ENCODE measurements around the gene VAV2. TPM values are rescaled to one million over a fixed set of nuclear protein-coding genes. Genes with fewer than 3 reads are reported as not detected.
"Not testable (repeated sequence)": the region's sequence is repeated elsewhere in the genome, so short reads cannot be mapped to it uniquely, and the experiment has no call there.

The VAV2 gene
- total RNA-seq, 2 experiments from 2014 or later, result 11.0 to 27.8 TPM

DNA sequence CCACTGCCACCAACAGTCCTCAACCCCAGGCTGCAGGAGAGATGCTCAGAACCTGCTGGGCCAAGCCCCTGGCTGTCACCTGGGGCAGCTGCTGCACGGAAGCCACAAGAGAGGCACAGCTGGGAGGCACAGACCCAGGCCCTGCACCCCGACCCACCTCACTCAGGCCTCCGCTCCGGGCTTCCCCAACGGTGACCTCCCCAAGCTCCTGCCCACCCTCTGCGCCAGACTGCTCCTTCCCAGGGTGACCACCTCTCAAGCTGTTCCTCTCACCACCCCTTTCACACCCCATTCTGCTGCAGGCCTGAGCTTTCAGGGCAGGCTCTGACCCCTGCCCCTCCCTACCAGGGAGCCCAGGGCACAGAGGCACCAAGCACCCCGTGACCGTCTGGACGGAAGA, 33.0 kb downstream of the VAV2 start:
- H3K9me3 ChIP-seq (ENCODE audit: low read length), result no peaks in the 10 kb centered on the region
- ChIA-PET CTCF (ENCODE audit: unreplicated experiment) (interaction anchor here (0.5 to 2.4 kb wide), 2 partner anchors 14 to 924 kb away, joined by 3 to 6 read pairs; no protein-coding TSS in a partner anchor), POLR2A (interaction anchor here (1.0 kb wide), 1 partner anchor 12 kb away, joined by 4 read pairs; no protein-coding TSS in a partner anchor)
- H3K4me1 ChIP-seq (ENCODE audit: insufficient read depth, low read length, poor library complexity, severe bottlenecking), result peaks cover 79% of the 10 kb centered on the region
- no peak for TF ChIP-seq EZH2phosphoT487 (IDR thresholded peaks at IDR 0.05; ENCODE audit: borderline replicate concordance, low read depth, low read length)
- TF ChIP-seq, protein P1, sequence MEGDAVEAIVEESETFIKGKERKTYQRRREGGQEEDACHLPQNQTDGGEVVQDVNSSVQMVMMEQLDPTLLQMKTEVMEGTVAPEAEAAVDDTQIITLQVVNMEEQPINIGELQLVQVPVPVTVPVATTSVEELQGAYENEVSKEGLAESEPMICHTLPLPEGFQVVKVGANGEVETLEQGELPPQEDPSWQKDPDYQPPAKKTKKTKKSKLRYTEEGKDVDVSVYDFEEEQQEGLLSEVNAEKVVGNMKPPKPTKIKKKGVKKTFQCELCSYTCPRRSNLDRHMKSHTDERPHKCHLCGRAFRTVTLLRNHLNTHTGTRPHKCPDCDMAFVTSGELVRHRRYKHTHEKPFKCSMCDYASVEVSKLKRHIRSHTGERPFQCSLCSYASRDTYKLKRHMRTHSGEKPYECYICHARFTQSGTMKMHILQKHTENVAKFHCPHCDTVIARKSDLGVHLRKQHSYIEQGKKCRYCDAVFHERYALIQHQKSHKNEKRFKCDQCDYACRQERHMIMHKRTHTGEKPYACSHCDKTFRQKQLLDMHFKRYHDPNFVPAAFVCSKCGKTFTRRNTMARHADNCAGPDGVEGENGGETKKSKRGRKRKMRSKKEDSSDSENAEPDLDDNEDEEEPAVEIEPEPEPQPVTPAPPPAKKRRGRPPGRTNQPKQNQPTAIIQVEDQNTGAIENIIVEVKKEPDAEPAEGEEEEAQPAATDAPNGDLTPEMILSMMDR (conservative IDR thresholded peaks at IDR 0.05; ENCODE audit: low read length), result no peak
- peak overlapping the region; percentile 60 for H3K4me3 ChIP-seq (ENCODE audit: low read depth, low read length, poor library complexity, severe bottlenecking)
- no peak overlapping the region for H2AFZ ChIP-seq (ENCODE audit: low read length)
- H3K4me2 ChIP-seq (ENCODE audit: low read length), result peak overlapping the region; percentile 73
- no peaks in the 10 kb centered on the region for H3K36me3 ChIP-seq (ENCODE audit: insufficient read depth, low read length)
- peak; percentile 43 for DNase-seq (ENCODE audit: low spot score)
- BruUV-seq (replicated peaks), result no TSS peak
- peak overlapping the region; percentile 84 for H3K27ac ChIP-seq (ENCODE audit: low read depth, low read length, poor library complexity, severe bottlenecking)
- H3K9me2 ChIP-seq (ENCODE audit: insufficient read depth, low read length), result no peaks in the 10 kb centered on the region
- no peaks in the 10 kb centered on the region for H4K20me1 ChIP-seq (ENCODE audit: insufficient read depth, low read length)
- H3K79me2 ChIP-seq (ENCODE audit: insufficient read depth, low read depth, low read length), result peaks cover 29% of the 10 kb centered on the region; the same call in 1 of the 2 replicates
- intact Hi-C loops (cut with micrococcal nuclease; ENCODE audit: unreplicated experiment), result no loop called here

DNA sequence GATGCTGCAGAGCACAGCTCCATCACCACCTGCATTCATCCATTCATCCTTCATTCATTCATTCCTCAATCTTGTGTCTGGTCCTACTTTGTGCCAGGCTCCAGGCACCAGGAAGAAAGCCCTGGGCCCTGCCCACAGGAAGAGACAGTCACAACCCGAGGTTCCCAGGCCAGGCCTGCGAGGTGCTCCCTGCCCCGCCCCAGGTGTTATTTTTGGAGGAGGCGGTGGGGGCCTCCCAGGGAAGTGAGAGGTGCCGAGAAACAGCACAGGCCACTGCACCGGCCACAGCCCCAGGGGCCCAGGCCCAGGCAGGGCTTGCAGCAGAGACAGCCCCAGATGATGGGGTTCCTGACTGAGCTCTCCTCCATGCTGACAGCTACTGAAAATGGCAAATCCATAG, 33.4 kb downstream of the VAV2 start:
- peak; percentile 60 for DNase-seq (ENCODE audit: low spot score)
- TF ChIP-seq EZH2phosphoT487 (IDR thresholded peaks at IDR 0.05; ENCODE audit: borderline replicate concordance, low read depth, low read length), result no peak
- TF ChIP-seq, protein P1 (conservative IDR thresholded peaks at IDR 0.05; ENCODE audit: low read length), result no peak
- Histone ChIP-seq H3K4me1 (ENCODE audit: insufficient read depth, low read length, poor library complexity, severe bottlenecking) (peaks cover 83% of the 10 kb centered on the region), H3K79me2 (ENCODE audit: insufficient read depth, low read depth, low read length) (peaks cover 29% of the 10 kb centered on the region; the same call in 1 of the 2 replicates), H3K27ac (ENCODE audit: low read depth, low read length, poor library complexity, severe bottlenecking) (peak overlapping the region; percentile 84), H3K36me3 (ENCODE audit: insufficient read depth, low read length) (no peaks in the 10 kb centered on the region), H3K9me3 (ENCODE audit: low read length) (no peaks in the 10 kb centered on the region), H4K20me1 (ENCODE audit: insufficient read depth, low read length) (no peaks in the 10 kb centered on the region), H3K9me2 (ENCODE audit: insufficient read depth, low read length) (no peaks in the 10 kb centered on the region), H2AFZ (ENCODE audit: low read length) (no peak overlapping the region), H3K4me3 (ENCODE audit: low read depth, low read length, poor library complexity, severe bottlenecking) (peak overlapping the region; percentile 60), H3K4me2 (ENCODE audit: low read length) (peak overlapping the region; percentile 73)
- POLR2A ChIA-PET, result interaction anchor here (1.0 kb wide), 1 partner anchor 12 kb away, joined by 4 read pairs; no protein-coding TSS in a partner anchor
- BruUV-seq (replicated peaks), result no TSS peak
- intact Hi-C loops (cut with micrococcal nuclease; ENCODE audit: unreplicated experiment), result no loop called here
- CTCF ChIA-PET (ENCODE audit: unreplicated experiment), result interaction anchor here (0.5 to 2.4 kb wide), 2 partner anchors 13 to 924 kb away, joined by 3 to 6 read pairs; no protein-coding TSS in a partner anchor

DNA sequence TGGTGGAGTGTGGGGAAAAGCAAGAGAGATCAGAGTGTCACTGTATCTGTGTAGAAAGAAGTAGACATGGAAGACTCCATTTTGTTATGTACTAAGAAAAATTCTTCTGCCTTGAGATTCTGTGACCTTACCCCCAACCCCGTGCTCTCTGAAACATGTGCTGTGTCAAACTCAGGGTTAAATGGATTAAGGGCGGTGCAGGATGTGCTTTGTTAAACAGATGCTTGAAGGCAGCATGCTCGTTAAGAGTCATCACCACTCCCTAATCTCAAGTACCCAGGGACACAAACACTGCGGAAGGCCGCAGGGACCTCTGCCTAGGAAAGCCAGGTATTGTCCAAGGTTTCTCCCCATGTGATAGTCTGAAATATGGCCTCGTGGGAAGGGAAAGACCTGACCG, 34.4 kb downstream of the VAV2 start:
- BruUV-seq (replicated peaks); H3K9me3 ChIP-seq (ENCODE audit: low read length); CTCF ChIA-PET (ENCODE audit: unreplicated experiment); intact Hi-C loops (cut with micrococcal nuclease; ENCODE audit: unreplicated experiment); DNase-seq (ENCODE audit: low spot score); H3K36me3 ChIP-seq (ENCODE audit: insufficient read depth, low read length); H4K20me1 ChIP-seq (ENCODE audit: insufficient read depth, low read length); H2AFZ ChIP-seq (ENCODE audit: low read length); H3K9me2 ChIP-seq (ENCODE audit: insufficient read depth, low read length): not testable (repeated sequence)
- Histone ChIP-seq H3K27ac (ENCODE audit: low read depth, low read length, poor library complexity, severe bottlenecking) (peak overlapping the region; percentile 93), H3K4me3 (ENCODE audit: low read depth, low read length, poor library complexity, severe bottlenecking) (peak overlapping the region; percentile 64), H3K79me2 (ENCODE audit: insufficient read depth, low read depth, low read length) (peaks cover 29% of the 10 kb centered on the region; the same call in 1 of the 2 replicates), H3K4me1 (ENCODE audit: insufficient read depth, low read length, poor library complexity, severe bottlenecking) (peaks cover 87% of the 10 kb centered on the region), H3K4me2 (ENCODE audit: low read length) (peak overlapping the region; percentile 94)
- POLR2A ChIA-PET, result interaction anchor here (3.9 kb wide), 1 partner anchor 13 kb away, joined by 46 read pairs; no protein-coding TSS in a partner anchor
